ENCODE data around the gene NPC1.
"Not testable (repeated sequence)": the region's sequence is repeated elsewhere in the genome, so short reads cannot be mapped to it uniquely, and the experiment has no call there.

NPC1 gene

DNA sequence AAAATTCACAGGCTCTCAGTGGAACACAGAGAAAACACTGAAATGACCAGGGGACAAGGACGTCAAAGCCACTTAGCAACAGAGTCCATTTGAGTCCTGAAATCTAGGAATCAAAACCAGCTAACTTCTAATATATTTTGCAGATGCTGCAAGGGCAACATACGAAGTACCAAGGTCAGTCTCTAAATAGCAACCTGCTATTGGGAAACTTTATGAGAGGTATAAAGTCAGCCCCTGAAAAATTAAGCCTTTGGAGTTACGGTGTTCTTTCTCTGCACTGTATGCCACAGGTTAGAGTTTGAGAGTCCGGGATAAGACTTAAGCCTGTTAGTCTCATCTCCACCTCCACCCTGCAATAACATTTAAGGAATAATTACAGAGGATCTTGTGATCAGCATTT lies 13.3 kb downstream of the NPC1 start:
- FAIRE-seq (no peak), DNase-seq (ENCODE audit: insufficient read length) (no peak)
- TF ChIP-seq TAF1 (IDR thresholded peaks at IDR 0.05; ENCODE audit: borderline replicate concordance, low read depth, low read length) (no peak), POLR2AphosphoS5 (IDR thresholded peaks at IDR 0.05; ENCODE audit: low read depth, low read length) (no peak), POLR2A (IDR thresholded peaks at IDR 0.05; ENCODE audit: low read depth, low read length) (no peak)

- no peak for TF ChIP-seq POLR2AphosphoS5 (IDR thresholded peaks at IDR 0.05; ENCODE audit: low read depth, low read length)
- no peak for TF ChIP-seq TAF1 (IDR thresholded peaks at IDR 0.05; ENCODE audit: borderline replicate concordance, low read depth, low read length)
- no peak for TF ChIP-seq POLR2A (IDR thresholded peaks at IDR 0.05; ENCODE audit: low read depth, low read length)
- no peak for FAIRE-seq
Measured at GRCh38 chr18:23572570-23572969, 13.7 kb downstream of the NPC1 start.

GRCh38 chr18:23572012-23572411 lies 14.3 kb downstream of the NPC1 start:
- TF ChIP-seq POLR2AphosphoS5 (IDR thresholded peaks at IDR 0.05; ENCODE audit: low read depth, low read length) (no peak), TAF1 (IDR thresholded peaks at IDR 0.05; ENCODE audit: borderline replicate concordance, low read depth, low read length) (no peak), POLR2A (IDR thresholded peaks at IDR 0.05; ENCODE audit: low read depth, low read length) (no peak)
- DNase-seq (ENCODE audit: insufficient read length) (no peak), FAIRE-seq (no peak)

More at GRCh38 chr18:23572570-23572969, 13.7 kb downstream of the NPC1 start:
- no peak for DNase-seq (ENCODE audit: insufficient read length)

DNA sequence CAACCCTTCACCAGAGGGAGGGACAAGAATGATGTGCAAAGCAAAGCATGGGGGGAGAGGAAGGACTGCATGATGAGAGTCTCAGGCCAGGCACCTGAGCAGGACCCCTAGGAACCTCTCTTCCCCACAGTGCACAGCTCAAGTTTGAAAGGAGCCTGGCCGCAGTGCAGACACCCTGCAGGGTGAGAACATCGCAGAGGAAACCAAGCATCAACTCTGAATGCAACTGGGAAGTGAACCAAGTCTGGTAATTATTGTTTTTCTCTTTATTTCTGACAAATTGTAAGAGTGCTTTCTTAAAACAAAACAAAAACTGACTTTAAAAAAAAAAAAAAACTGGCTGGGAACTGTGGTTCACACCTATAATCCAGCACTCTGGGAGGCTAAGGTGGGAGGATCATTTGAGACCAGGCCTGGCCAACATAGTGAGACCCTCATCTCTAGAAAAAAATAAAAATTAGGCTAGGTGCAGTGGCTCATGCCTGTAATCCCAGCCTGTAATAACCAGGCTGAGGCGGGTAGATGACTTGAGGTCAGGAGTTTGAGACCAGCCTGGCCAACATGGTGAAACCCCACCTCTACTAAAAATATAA lies 15.3 kb downstream of the NPC1 start:
- no peak for DNase-seq (ENCODE audit: insufficient read length)
- TF ChIP-seq POLR2A (IDR thresholded peaks at IDR 0.05; ENCODE audit: low read depth, low read length) = no peak
- TF ChIP-seq POLR2AphosphoS5 (IDR thresholded peaks at IDR 0.05; ENCODE audit: low read depth, low read length) = no peak
- TF ChIP-seq TAF1 (IDR thresholded peaks at IDR 0.05; ENCODE audit: borderline replicate concordance, low read depth, low read length) = no peak
- no peak for FAIRE-seq

GRCh38 chr18:23569299-23570063 lies 16.8 kb downstream of the NPC1 start:
- TF ChIP-seq POLR2AphosphoS5 (IDR thresholded peaks at IDR 0.05; ENCODE audit: low read depth, low read length) = no peak
- no peak for TF ChIP-seq TAF1 (IDR thresholded peaks at IDR 0.05; ENCODE audit: borderline replicate concordance, low read depth, low read length)
- TF ChIP-seq POLR2A (IDR thresholded peaks at IDR 0.05; ENCODE audit: low read depth, low read length) = no peak
- FAIRE-seq = no peak
- DNase-seq (ENCODE audit: insufficient read length) = no peak

DNA sequence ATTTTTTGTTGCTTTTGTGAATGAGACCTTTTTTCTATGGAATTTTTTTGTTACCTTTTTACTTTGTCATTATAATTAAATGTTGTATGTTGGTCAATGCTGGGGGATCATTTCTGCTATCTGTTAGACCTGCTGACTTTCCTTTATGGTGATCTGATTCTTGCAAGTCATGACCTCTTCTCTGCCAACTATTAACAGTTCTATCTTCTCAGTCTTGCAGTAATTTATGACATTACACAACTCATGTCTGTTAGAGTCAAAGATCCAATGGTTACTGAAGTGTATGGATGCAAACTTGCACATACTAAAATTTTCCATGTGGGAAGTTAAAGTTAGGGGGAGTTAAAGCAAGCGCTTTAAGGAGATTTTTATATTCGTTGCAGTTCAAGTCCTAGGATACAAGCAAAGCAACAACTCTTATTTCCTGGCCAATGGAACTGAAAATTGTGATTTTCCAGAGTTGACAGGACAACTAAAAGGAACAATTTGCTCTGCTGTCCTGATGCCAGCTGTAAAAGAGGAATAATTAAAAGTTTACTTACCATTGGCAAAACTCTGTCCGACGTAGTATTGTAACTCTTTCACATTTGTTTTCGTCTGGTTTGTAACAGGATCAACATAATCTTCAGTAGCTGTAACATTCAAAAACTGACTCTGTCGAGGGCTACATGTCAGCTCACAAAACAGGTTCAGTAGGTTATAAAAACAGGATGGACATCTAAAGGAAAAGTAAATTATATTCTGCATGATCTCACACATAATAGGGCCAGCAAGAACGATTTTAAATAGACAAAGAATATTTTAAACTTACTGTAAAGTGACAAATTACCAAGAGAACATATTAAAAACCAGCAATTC lies 17.8 kb downstream of the NPC1 start:
- no peak for FAIRE-seq
- no peak for TF ChIP-seq TAF1 (IDR thresholded peaks at IDR 0.05; ENCODE audit: borderline replicate concordance, low read depth, low read length)
- no peak for TF ChIP-seq POLR2AphosphoS5 (IDR thresholded peaks at IDR 0.05; ENCODE audit: low read depth, low read length)
- no peak for TF ChIP-seq POLR2A (IDR thresholded peaks at IDR 0.05; ENCODE audit: low read depth, low read length)
- DNase-seq (ENCODE audit: insufficient read length) = no peak

- no peak for FAIRE-seq
- no peak for TF ChIP-seq TAF1 (IDR thresholded peaks at IDR 0.05; ENCODE audit: borderline replicate concordance, low read depth, low read length)
- no peak for TF ChIP-seq POLR2A (IDR thresholded peaks at IDR 0.05; ENCODE audit: low read depth, low read length)
- no peak for TF ChIP-seq POLR2AphosphoS5 (IDR thresholded peaks at IDR 0.05; ENCODE audit: low read depth, low read length)
- no peak for DNase-seq (ENCODE audit: insufficient read length)
Measured at GRCh38 chr18:23567671-23568070, 18.6 kb downstream of the NPC1 start.

DNA sequence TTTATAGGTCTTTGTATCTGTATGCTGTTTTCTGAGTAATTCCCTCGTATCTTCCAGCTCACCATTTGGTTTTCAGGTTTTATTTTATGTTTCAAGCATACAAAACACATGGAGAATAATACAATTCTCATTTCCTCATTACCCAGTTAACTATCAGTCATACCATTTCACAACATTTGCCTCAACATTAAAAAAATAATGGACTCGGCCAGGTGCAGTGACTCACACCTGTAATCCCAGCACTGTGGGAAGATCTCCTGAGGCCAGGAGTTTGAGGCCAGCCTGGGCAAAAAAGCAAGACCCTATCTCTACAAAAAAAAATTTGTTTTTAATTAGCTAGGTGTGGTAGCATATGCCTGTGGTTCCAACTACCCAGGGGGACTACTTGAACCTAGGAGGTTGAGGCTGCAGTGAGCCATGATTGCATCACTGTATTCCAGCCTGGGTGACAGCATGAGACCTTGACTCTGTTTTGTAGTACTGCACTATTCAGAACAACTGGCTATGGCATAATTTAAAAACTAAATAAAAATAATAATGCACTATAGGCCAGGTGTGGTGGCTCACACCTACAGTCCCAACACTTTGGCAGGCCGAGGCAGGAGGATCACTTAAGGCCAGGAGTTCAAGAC lies 20.3 kb downstream of the NPC1 start:
- FAIRE-seq (no peak), DNase-seq (ENCODE audit: insufficient read length) (no peak)
- no peak for TF ChIP-seq POLR2A (IDR thresholded peaks at IDR 0.05; ENCODE audit: low read depth, low read length)
- TF ChIP-seq TAF1 (IDR thresholded peaks at IDR 0.05; ENCODE audit: borderline replicate concordance, low read depth, low read length) = no peak
- TF ChIP-seq POLR2AphosphoS5 (IDR thresholded peaks at IDR 0.05; ENCODE audit: low read depth, low read length) = no peak

DNA sequence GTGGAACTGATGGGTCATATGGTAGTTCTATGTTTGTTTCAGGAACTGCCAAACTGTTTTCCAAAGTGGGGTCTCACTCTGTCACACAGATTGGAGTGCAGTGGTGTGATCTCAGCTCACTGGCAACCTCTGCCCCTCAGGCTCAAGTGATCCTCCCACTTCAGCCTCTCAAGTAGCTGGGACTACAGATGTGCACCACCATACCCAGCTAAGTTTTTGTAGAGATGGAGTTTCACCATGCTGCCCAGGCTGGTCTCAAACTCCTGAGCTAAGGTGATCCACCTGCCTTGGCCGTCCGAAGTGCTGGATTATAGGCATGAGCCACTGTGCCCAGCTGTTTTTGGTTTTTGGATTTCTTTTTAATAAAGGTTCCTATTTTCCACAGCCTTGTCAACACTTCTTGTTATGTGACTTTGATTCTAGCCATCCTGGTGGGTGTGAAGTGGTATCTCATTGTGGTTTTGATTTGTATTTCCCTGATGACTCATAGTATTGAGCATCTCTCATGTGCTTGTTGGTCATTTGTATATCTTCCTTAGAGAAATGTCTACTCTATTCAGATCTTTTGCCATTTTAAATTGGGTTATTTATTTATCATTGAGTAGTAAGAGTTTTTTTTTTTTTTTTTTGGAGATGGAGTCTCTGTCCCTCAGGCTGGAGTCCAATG lies 22.8 kb downstream of the NPC1 start:
- FAIRE-seq = no peak
- TF ChIP-seq POLR2A (IDR thresholded peaks at IDR 0.05; ENCODE audit: low read depth, low read length) (no peak), TAF1 (IDR thresholded peaks at IDR 0.05; ENCODE audit: borderline replicate concordance, low read depth, low read length) (no peak), POLR2AphosphoS5 (IDR thresholded peaks at IDR 0.05; ENCODE audit: low read depth, low read length) (no peak)
- no peak for DNase-seq (ENCODE audit: insufficient read length)

DNA sequence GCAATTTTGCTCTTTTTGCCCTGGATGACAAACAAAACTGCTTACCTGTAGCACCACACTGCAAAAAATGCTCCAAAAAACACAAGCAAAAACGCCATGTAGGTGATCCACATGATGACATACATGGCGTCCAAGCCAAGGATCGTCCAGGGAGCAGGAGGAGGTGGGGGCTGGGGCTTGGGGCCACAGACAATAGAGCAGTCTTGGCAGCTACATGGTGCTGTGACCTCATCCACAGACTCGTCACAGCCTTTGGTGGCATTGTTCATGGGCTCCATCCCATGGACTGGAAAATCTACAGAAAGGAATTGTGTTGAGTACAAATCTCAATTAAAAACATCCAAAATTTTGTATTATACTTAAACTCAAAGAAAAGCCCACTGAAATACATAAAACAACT lies 26.1 kb downstream of the NPC1 start:
- TF ChIP-seq POLR2AphosphoS5 (IDR thresholded peaks at IDR 0.05; ENCODE audit: low read depth, low read length) (no peak), TAF1 (IDR thresholded peaks at IDR 0.05; ENCODE audit: borderline replicate concordance, low read depth, low read length) (no peak), POLR2A (IDR thresholded peaks at IDR 0.05; ENCODE audit: low read depth, low read length) (no peak)
- FAIRE-seq = no peak

GRCh38 chr18:23557511-23557910 lies 28.8 kb downstream of the NPC1 start:
- not testable (repeated sequence) for DNase-seq (ENCODE audit: insufficient read length); FAIRE-seq

More for the DNA sequence above, 26.1 kb downstream of the NPC1 start:
- no peak for DNase-seq (ENCODE audit: insufficient read length)
